HG03354 (cell line): ENCODE results near the gene CKB.

Experiments used
- ATAC-seq: cut with Tn5 transposase; IDR thresholded peaks from one replicate; pipeline ENCODE4 v1.9.1; 2021; ENCODE audit warnings: mild to moderate bottlenecking; ENCODE audit not compliant: unreplicated experiment, poor library complexity, severe bottlenecking

The CKB gene

DNA sequence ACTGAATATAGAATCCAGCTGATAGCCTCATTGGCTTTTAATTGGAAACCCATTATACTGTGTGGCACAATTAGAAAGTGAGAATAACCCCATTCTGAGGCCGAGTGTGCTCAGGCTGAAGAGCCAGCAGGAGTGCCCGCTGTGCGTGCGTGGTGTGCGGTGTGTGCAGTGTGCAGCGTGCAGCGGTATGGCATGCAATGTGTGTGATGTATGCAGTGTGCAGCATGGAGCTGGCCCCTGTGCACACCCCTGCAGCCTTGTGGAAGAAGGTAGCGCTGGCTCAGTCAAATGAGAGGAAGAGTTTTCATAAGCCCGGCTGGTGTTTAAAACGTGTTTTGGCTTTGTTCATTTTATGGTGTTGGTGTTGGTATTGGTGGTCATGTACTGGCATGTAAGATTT, 22.9 kb downstream of the CKB start:
- ATAC-seq: no peak

- no peak for ATAC-seq
Observed at GRCh38 chr14:103496776-103497175, 25.9 kb downstream of the CKB start.

DNA sequence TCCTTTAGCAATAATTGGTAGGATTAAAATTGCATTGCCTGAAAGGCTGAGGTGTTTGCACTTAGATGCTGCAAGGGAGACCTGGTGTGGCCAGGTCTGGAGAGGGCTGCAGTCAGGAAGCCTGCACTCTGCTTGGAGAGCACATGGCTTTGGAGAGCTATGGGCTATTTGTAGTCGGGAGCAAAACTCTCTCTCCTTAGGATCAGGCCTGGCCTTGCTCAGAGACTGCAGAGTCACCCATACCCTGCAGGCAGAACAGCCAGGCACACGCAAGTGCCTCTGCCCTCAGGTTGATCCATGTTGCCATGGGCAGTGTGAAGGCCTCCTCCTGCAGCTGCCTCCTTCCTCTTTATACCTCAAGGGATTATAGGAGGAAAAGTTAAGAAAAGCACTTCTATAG, 26.8 kb downstream of the CKB start:
- ATAC-seq: no peak

DNA sequence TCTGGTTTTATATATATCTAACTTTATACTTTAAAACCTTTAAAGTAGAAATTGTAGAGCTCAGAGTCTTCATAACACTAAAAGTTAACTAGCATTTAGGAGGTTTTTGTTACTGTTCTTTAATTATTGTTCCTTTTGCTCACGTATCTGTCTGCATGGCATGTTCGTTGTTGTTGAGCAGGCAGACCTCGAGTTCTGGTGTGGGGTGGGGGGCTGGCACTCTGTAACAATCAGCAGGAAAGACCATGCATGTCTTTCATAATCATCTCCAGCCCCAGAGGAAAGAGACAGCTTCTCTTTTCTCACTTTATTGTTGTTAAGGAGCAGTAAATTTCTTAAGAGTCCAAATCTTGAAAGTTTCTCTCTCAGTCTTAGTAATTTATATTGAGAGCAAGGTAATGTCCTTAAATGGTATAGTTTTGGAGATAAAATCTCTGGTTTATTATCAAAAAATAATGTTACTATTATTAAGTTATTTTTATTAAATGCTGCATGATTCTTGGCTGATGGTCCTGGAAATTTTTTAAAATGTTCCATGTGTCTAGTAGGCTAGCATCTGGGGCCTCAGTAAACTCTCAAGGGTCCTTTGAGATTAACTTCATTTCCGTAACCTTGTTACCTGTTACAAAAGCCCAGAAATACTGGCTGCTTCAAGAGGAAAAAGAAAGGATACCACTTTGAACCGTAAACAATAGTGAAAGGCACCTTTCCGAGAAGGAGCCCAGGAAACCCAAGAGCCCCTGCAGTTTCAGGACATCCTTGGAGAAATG, 30.3 kb downstream of the CKB start:
- no peak for ATAC-seq

GRCh38 chr14:103491691-103492090, 30.9 kb downstream of the CKB start:
- no peak for ATAC-seq

- no peak for ATAC-seq
Observed at GRCh38 chr14:103489621-103490020, 33.0 kb downstream of the CKB start.

DNA sequence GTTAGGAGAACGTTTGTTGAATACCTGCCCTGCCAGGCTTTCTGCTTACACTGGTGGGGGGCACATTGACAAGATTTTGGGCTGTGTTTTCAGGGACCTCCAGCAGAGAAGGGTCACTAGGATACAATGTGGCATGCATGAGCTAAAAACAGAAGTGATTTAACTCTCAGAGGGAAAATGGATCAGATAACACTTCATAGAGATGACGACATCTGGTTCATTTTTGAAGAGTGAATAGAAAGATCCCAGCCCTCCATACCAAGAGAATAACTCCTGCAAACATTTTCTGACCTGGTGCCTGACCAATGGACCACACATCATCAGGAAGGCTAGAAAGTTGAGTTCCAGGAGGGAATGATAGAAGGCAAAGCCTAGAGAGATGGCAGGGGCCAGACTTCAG, 33.7 kb downstream of the CKB start:
- ATAC-seq: no peak

GRCh38 chr14:103488071-103488470, 34.6 kb downstream of the CKB start:
- ATAC-seq: no peak

DNA sequence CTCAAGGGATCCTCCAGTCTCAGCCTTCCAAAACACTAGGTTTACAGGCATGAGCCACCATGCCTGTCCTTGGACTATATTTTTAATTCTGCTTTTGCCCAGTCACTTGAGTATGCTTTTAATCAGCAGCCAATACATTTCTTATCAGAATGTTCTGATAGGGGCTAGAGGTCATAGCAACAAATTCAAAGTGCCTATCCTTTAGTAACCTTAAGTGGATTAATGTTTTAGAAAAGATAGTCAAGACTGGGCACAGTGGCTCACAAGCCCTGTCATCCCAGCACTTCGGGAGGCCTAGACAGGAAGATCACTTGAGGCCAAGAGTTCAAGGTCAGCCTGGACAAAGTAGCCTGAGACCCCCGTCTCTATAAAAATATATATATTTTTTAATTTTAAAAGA, 37.1 kb downstream of the CKB start:
- no peak for ATAC-seq

- no peak for ATAC-seq
Observed at GRCh38 chr14:103483600-103483999, 39.0 kb downstream of the CKB start.

GRCh38 chr14:103480595-103480994, 42.0 kb downstream of the CKB start:
- ATAC-seq: peak; percentile 69

- ATAC-seq: no peak
Observed at GRCh38 chr14:103476631-103477030, 46.0 kb downstream of the CKB start.

- no peak for ATAC-seq
Observed at GRCh38 chr14:103476065-103476464, 46.6 kb downstream of the CKB start.

DNA sequence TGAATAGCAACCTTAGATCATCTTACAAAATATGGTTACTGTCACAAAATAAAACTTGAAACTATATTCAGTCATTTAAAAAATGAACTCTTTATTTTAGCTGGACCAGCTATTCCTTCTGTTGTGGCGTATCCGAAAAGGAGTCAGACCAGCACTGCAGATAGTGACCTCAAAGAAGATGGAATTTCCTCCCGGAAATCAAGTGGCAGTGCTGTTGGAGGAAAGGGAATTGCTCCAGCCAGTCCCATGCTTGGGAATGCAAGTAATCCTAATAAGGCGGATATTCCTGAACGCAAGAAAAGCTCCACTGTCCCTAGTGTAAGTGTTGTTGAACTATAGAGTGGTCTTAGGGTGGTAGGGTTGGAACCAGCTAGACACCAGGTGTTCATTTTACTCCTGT, 47.7 kb downstream of the CKB start:
- no peak for ATAC-seq

GRCh38 chr14:103472939-103473338, 49.7 kb downstream of the CKB start:
- no peak for ATAC-seq
